Measurements from ENCODE around the gene TEX30.

Gene TEX30

GRCh38 chr13:102779436-102780159 lies 6.0 kb upstream of the TEX30 start:
- H3K4me3 ChIP-seq (ENCODE audit: low read depth, low read length), result no peak overlapping the region

- no peak overlapping the region for H3K4me3 ChIP-seq (ENCODE audit: low read depth, low read length)
Observed at GRCh38 chr13:102777736-102778135, 4.2 kb upstream of the TEX30 start.

GRCh38 chr13:102776271-102776670 lies 2.7 kb upstream of the TEX30 start:
- no peak overlapping the region for H3K4me3 ChIP-seq (ENCODE audit: low read depth, low read length)

DNA sequence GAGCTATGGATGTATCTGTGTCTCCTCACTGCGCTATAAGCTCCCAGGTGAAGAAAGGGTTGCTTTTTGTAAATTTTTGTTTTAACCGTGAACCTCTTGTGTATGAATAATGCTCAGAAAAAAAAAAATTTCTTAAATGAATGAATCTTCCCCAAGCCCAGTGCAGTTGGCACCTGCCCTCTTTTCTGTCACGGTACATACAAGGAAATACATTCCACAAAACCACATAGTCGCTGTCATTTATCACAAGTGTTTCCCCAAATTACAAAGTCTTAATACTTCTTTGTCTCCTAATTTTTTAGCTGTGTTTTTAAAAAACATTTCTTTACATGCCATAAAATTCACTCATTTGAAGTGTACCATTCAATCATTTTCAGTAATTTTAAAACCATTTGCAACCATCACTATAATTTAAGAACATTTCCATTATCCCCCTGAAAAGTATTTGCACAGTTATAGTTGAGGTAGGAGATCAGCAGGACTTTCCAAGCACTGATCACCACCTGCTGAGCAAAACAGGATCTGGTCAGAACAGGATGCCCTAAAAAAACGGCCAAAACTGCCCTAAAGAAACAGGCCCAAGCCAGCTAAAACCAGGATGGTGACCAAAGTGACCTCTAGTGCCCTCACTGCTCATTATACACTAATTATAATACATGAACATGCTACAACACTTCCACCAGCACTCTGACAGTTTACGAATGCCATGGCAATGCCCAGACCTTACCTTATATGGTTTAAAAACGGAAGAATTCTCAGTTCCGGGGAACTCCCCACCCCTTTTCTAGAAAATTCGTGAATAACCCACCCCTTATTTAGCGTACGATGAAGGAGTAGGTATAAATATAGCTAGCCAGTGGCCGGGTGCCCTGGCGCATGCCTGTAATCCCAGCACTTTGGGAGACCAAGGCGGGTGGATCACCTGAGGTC lies 1.3 kb upstream of the TEX30 start:
- H3K4me3 ChIP-seq (ENCODE audit: low read depth, low read length), result no peak overlapping the region

GRCh38 chr13:102774214-102774568 lies 605 bp upstream of the TEX30 start:
- H3K4me3 ChIP-seq (ENCODE audit: low read depth, low read length), result no peak overlapping the region

DNA sequence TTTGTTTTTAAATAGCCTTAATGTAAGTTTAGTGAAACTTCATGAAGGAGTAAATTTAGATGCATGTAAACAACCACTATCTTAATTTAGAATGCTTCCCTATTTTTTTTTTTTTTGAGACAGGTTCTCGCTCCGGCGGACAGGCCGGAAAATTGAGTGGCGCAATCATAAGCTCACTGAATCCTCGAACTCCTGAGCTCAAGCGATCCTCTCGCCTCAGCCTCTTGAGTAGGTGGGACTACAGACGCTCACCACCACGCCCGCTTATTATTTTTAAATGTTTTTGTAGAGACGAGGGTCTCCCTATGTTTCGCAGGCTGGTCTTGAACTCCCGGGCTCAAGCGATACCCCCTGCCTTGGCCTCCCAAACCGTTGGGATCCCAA lies 1.6 kb downstream of the TEX30 start:
- H3K4me3 ChIP-seq (ENCODE audit: low read depth, low read length), result no peak overlapping the region

- no peak overlapping the region for H3K4me3 ChIP-seq (ENCODE audit: low read depth, low read length)
Observed at GRCh38 chr13:102771298-102772041, 2.1 kb downstream of the TEX30 start.

DNA sequence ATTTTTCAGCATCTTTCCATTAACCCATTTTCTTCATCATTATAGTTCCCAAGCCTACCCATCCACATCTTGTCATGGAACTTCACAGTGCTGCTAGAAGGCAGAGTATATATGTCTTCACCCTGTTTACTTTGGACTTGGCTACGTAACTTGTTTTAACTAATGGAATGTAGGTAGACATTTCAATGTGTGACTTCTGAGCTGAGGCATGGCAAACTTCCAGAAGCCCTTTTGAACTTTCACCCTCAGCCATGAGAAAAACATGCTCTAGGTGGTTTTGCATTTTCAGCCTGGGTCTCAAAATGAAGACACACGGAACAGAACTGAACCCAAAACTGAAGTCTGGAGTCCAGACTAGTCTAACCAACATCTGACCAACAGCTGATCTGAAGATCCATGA lies 3.2 kb downstream of the TEX30 start:
- H3K4me3 ChIP-seq (ENCODE audit: low read depth, low read length), result no peak overlapping the region

- no peak overlapping the region for H3K4me3 ChIP-seq (ENCODE audit: low read depth, low read length)
Observed at GRCh38 chr13:102769679-102770078, 3.9 kb downstream of the TEX30 start.

- no peak overlapping the region for H3K4me3 ChIP-seq (ENCODE audit: low read depth, low read length)
Observed at GRCh38 chr13:102768909-102769308, 4.7 kb downstream of the TEX30 start.

- H3K4me3 ChIP-seq (ENCODE audit: low read depth, low read length), result no peak overlapping the region
Observed at GRCh38 chr13:102763741-102764140, 9.8 kb downstream of the TEX30 start.

DNA sequence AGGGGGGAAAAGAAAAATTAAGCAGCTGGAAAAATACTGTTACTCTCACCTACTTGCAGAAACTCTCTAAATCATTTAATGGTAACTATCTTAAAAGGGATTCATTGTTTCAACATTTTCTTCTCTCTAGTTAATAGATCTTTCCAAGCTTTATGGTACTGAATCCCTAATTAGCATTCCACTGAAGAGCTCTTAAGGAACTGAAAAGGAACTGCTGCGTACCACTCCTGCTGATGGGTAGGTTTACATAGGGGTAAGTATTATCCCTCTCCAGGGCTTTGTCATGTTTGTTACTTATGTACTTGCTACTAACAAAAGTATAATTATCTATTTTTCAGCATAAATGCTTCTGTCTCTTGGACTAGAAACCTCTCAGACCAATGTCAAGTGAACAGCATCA lies 12.5 kb downstream of the TEX30 start:
- no peak overlapping the region for H3K4me3 ChIP-seq (ENCODE audit: low read depth, low read length)

DNA sequence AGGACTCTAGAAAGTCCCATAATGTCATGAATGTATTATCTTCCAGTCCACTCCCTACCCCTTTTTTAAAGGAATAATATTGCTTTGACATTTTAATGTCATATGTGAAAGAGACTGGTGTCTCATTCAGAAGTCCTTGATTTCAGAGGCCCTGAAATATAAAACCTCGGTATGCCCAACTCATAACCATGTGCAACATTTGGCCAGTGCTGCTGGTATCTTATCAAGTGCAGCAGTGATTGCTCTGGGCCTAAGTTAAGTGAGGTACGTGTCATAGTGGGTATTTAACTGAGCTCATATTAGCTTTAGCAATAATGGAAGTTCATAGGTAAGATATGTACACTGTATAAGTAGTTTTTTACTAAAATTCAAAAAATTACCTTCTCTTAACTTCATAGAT lies 14.7 kb downstream of the TEX30 start:
- no peak overlapping the region for H3K4me3 ChIP-seq (ENCODE audit: low read depth, low read length)

DNA sequence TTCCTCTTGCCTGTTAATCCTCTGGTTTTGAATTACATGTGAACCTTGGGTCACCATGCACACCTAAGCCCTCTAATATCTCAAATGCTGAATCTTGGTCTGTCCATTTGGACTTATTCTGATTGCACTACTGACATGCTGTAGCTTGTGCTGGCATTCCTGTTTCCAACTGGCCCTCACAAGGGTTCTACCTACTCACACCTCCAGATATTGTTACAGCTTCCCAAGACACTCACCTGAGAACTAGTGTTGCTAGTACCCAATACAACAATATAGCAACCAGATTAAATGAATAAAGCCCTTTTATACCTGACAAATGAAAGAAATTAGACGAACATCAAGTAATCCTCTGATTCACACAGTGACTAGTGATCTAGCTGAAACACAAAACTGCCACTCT lies 16.6 kb downstream of the TEX30 start:
- no peak overlapping the region for H3K4me3 ChIP-seq (ENCODE audit: low read depth, low read length)

DNA sequence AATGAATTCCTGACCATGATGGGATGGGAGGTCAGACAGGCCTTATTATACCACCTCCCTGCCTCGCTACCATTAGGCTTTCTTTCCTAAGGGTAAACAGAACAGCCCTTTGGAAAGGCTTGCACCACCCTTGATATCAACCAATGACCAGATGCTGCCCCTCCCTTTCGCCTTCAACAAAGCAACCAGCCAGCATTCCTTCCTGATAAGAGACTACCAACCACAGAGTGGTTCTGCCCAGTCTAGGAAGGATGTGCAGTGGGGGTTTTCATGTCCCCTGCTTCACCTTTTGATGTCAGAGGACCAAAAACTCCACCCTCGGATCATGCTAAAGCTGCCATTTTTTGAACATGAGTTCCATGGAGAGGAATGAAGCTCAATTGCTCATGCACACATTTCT lies 21.7 kb downstream of the TEX30 start:
- H3K4me3 ChIP-seq (ENCODE audit: low read depth, low read length), result no peak overlapping the region

- H3K4me3 ChIP-seq (ENCODE audit: low read depth, low read length), result no peak overlapping the region
Observed at GRCh38 chr13:102742506-102742905, 31.1 kb downstream of the TEX30 start.

DNA sequence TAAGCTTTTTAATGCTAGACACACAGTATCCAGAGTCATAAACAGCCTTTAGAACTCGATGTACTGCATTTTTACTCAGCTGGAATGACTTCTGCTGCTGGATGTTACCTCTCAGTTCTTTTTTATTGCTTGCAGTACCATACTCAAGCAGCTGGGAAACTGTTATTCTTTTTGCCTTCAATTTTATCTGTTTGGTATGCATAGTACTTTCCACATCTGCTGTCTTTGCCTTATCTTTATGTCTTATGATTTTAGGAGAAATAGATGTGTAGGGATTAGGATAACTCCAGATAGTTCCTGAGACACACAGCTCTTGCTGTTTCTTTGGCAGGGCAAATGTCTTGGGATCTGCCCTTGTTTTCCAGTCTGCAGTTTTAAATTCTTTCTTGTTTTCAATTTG lies 31.5 kb downstream of the TEX30 start:
- H3K4me3 ChIP-seq (ENCODE audit: low read depth, low read length), result no peak overlapping the region

DNA sequence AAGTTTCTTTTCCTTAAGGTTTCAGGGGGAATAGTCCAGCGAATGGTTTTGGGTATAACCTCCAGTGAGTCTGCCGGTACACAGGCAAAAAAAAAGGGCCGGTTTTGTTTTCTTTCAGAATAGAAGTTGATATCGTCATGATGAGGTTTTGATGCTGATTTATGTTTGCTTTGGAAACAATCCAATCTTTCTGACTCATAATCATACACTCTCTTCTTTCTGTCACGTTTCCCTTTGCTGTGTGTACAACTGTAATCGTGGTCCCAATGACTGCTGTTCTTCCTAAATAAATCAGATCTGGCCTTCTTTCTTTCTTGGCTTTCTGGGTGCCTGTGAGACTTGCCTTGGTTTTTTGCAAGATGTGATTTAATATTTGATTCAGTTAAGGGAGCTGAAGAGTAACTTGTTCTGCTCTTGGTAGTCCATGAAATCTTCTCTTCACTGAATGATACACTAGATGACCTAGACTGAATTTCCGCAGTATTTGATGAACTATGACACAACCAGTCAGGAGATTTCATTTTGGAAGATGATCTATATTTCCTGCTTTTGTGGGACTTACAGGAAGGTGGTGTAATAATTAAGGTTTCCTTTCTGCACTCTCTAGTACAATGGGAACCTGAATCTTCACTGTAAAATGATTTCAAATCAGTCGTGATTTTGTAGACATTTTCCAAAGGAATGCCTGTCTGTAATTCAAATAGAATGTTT lies 43.9 kb downstream of the TEX30 start:
- no peak overlapping the region for H3K4me3 ChIP-seq (ENCODE audit: low read depth, low read length)

DNA sequence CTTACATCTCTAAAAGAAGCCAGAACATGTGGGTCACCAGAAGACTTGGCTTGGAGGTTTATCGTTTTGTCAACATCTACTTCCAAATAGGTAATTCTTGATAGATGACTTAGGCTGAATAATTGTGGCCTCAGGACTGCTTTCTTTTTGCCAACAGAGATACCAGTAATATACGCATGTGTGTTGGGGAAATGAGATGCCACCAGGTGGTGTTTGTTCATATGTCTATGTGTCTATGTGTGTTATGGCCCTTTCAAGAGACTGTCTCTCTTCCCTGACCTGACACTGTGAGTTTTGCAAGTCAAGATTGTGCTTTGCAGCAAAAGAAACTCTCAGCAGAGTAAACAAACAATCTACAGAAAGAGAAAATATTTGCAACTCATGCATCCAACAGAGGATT lies 47.2 kb downstream of the TEX30 start:
- H3K4me3 ChIP-seq (ENCODE audit: low read depth, low read length), result no peak overlapping the region

GRCh38 chr13:102724923-102725322 lies 48.7 kb downstream of the TEX30 start:
- H3K4me3 ChIP-seq (ENCODE audit: low read depth, low read length), result no peak overlapping the region

DNA sequence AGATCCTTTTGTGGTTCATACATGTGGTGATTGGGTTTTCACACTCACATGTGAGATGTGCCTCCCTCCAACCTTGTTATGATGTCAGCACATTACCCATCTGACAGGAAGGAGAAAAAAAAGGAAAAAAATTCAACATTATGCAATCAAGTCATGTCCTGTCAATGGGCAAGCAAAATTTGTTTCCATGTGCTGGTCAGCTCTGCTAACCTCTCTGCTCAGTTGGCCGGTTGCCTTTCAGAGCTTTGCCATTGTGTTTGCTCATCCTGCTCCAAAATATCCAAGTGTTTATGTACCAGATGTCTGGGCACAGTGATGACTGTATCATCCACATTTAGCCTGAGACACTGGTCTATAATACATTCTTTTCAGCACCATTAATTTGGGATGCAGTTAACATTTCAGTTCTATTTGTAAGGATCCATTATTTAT lies 51.8 kb downstream of the TEX30 start:
- no peak overlapping the region for H3K4me3 ChIP-seq (ENCODE audit: low read depth, low read length)

All from iPS-11a (cell line).